PC-9 (cell line): ENCODE data around the gene MYO1E. TPM values are rescaled to one million over a fixed set of nuclear protein-coding genes. Genes with fewer than 3 reads are reported as not detected.

Experiments used
- BruUV-seq: library from RNA; stranded (reverse); fragments of 400-500 nt; replicated peaks from 2 replicates; lab custom pipeline; 2021; lab: Mats Ljungman, UMichigan
- CTCF ChIA-PET: fragments of 300-600 bp; sonication (Branson Sonifier 250); formaldehyde crosslinking; loops from one replicate; lab custom pipeline; 2022; ENCODE audit warnings: antibody characterized with exemption; lab: Charles Lee
- POLR2A ChIA-PET: fragments of 300-600 bp; sonication (Branson Sonifier 250); formaldehyde crosslinking; loops from one replicate; lab custom pipeline; 2022; ENCODE audit warnings: antibody characterized with exemption; ENCODE audit not compliant: unreplicated experiment; lab: Charles Lee
- DNase-seq, 2 experiments: peaks; one replicate each; pipeline versions ENCODE4 v3.0.0 to v3.0.0-alpha.2; 2015 to 2022; ENCODE audit warnings: mixed read lengths in 1 of 2
- H2AFZ ChIP-seq: fragments of 200-600 bp; sonication (generic); 2 replicates; pipeline ENCODE4 v1.8.1; 2017; ENCODE audit warnings: antibody characterized with exemption
- H3F3A ChIP-seq: fragments of 200-600 bp; sonication (generic); 2 replicates; pipeline ENCODE4 v1.8.1; 2017; ENCODE audit warnings: antibody characterized with exemption, mild to moderate bottlenecking, low read depth; ENCODE audit not compliant: insufficient read depth
- H3K27ac ChIP-seq: fragments of 200-600 bp; sonication (generic); 2 replicates; pipeline ENCODE4 v1.6.1; 2016; ENCODE audit warnings: mixed run types
- H3K27me3 ChIP-seq: fragments of 200-600 bp; sonication (generic); 2 replicates; pipeline ENCODE4 v1.6.1; 2016; ENCODE audit warnings: low read depth, mixed run types; ENCODE audit not compliant: insufficient read depth
- H3K36me3 ChIP-seq: fragments of 200-600 bp; sonication (generic); 2 replicates; pipeline ENCODE4 v1.6.1; 2016; ENCODE audit warnings: low read depth, mixed run types
- H3K4me1 ChIP-seq: fragments of 200-600 bp; sonication (generic); replicated peaks from 2 replicates; pipeline ENCODE4 v1.6.1; 2016; ENCODE audit warnings: mixed run types; ENCODE audit not compliant: insufficient read depth
- H3K4me2 ChIP-seq: fragments of 200-600 bp; sonication (generic); 2 replicates; pipeline ENCODE4 v1.6.1; 2017; ENCODE audit warnings: mixed run types
- H3K4me3 ChIP-seq: fragments of 200-600 bp; sonication (generic); 2 replicates; pipeline ENCODE4 v1.6.1; 2016; ENCODE audit warnings: mixed run types
- H3K79me2 ChIP-seq: fragments of 200-600 bp; sonication (generic); 2 replicates; pipeline ENCODE4 v1.6.1; 2017; ENCODE audit warnings: low read depth, mixed run types
- H3K9me2 ChIP-seq: fragments of 200-600 bp; sonication (generic); 2 replicates; pipeline ENCODE4 v1.8.1; 2017; ENCODE audit warnings: mild to moderate bottlenecking; ENCODE audit not compliant: insufficient read depth
- H3K9me3 ChIP-seq: fragments of 200-600 bp; sonication (generic); 2 replicates; pipeline ENCODE4 v1.8.1; 2016; ENCODE audit warnings: low read depth; ENCODE audit not compliant: insufficient read depth
- H4K20me1 ChIP-seq: fragments of 200-600 bp; sonication (generic); 2 replicates; pipeline ENCODE4 v1.8.1; 2017; ENCODE audit not compliant: insufficient read depth
- EZH2 ChIP-seq: fragments of 200-600 bp; sonication (generic); IDR thresholded peaks from 2 replicates; pipeline ENCODE4 v1.8.0; 2017; ENCODE audit warnings: antibody characterized with exemption, low read depth
- intact Hi-C: fragments of 100-400 bp; cut with micrococcal nuclease; formaldehyde crosslinking; loops from one replicate; pipeline ENCODE4 v1.10.0; 2022; ENCODE audit not compliant: unreplicated experiment
- total RNA-seq: library from RNA; stranded (reverse); gene quantifications from 2 replicates; pipeline ENCODE4 v1.2.3, GENCODE V29; 2021
- TF ChIP-seq, protein P1 (sequence below): fragments of 200-600 bp; sonication (generic); conservative IDR thresholded peaks from 2 replicates; pipeline ENCODE4 v1.6.1; 2017; ENCODE audit warnings: mixed run types, antibody characterized with exemption, mild to moderate bottlenecking, moderate library complexity

MYO1E gene
- total RNA-seq, 1 experiment from 2014 or later: 156 TPM

DNA sequence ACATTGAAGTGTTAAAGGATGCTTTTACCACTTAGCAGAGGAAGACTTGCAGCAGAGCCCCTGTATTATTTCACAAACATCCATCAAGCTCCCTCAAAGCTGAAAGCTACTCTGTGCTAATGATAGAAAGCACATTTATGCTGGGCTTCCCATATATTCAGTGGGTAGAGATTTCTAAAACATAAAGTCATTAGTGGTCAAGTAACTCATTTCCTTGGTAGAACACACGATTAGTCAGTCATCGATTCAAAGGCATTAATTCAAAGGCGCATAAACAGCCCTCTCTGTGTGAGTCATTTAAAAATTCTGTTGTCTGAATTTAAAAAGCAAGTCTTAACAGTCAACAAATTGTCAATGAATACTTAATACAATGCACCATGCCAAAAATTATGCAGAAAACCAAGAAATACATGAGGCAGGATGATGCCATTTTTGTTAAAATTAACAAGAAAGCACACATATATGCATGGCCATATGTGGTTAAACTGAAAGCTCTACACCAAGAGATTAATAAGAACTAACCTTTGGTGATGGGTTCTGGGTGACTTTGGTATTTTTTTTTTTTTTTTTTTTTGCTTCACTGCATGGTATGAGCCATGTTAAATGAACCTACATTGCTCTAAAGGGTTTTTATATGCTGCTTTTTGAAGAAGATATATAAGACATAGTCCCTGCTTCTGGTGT, 104.4 kb downstream of the MYO1E start:
- intact Hi-C loops: no loop called here
- H3K9me2 ChIP-seq: no peaks in the 10 kb centered on the region
- H2AFZ ChIP-seq: no peak overlapping the region
- H3K4me1 ChIP-seq: peaks cover 36% of the 10 kb centered on the region
- no peaks in the 10 kb centered on the region for H3K9me3 ChIP-seq
- CTCF ChIA-PET: interaction anchor here (0.6 kb wide), 1 partner anchor 15 kb away, joined by 6 read pairs; no protein-coding TSS in a partner anchor
- no TSS peak for BruUV-seq
- TF ChIP-seq, protein P1, sequence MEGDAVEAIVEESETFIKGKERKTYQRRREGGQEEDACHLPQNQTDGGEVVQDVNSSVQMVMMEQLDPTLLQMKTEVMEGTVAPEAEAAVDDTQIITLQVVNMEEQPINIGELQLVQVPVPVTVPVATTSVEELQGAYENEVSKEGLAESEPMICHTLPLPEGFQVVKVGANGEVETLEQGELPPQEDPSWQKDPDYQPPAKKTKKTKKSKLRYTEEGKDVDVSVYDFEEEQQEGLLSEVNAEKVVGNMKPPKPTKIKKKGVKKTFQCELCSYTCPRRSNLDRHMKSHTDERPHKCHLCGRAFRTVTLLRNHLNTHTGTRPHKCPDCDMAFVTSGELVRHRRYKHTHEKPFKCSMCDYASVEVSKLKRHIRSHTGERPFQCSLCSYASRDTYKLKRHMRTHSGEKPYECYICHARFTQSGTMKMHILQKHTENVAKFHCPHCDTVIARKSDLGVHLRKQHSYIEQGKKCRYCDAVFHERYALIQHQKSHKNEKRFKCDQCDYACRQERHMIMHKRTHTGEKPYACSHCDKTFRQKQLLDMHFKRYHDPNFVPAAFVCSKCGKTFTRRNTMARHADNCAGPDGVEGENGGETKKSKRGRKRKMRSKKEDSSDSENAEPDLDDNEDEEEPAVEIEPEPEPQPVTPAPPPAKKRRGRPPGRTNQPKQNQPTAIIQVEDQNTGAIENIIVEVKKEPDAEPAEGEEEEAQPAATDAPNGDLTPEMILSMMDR: no peak
- no peak for TF ChIP-seq EZH2
- peak in 1 of 2 experiments; percentile 55 for DNase-seq
- peak overlapping the region; percentile 24; the same call in 1 of the 2 replicates for H3K4me3 ChIP-seq
- no peaks in the 10 kb centered on the region for H3K27me3 ChIP-seq
- POLR2A ChIA-PET: interaction anchor here (0.6 kb wide), 2 partner anchors 16 to 32 kb away, joined by 3 to 11 read pairs; no protein-coding TSS in a partner anchor
- no peaks in the 10 kb centered on the region for H4K20me1 ChIP-seq
- peaks cover 5% of the 10 kb centered on the region for H3K36me3 ChIP-seq
- H3F3A ChIP-seq: peaks cover 41% of the 10 kb centered on the region
- peak overlapping the region; percentile 89 for H3K27ac ChIP-seq
- H3K79me2 ChIP-seq: peaks cover 70% of the 10 kb centered on the region
- H3K4me2 ChIP-seq: peak overlapping the region; percentile 48

DNA sequence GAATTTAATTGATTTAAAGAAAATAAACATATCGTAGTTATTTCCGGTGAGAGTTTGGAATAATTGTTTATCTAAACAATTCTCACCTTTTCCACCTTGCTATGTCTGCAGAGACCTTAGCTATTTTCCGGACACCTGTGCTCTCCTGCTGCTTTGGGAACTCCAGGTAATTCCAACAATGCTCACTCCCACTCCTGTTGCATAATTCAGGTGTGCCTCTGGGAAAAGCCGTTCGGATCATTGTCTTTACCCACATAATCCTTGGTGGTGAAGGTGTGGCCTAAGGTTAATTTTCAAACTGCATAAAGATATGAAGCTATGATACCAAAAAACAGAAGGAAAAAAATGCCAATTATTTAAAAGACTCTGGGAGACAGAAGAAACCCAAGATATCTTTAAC, 106.6 kb downstream of the MYO1E start:
- no peaks in the 10 kb centered on the region for H4K20me1 ChIP-seq
- no peak overlapping the region for H3K4me3 ChIP-seq
- no peaks in the 10 kb centered on the region for H3K27me3 ChIP-seq
- H3K4me1 ChIP-seq: peaks cover 31% of the 10 kb centered on the region
- H3K9me3 ChIP-seq: no peaks in the 10 kb centered on the region
- BruUV-seq: no TSS peak
- intact Hi-C loops: no loop called here
- H3F3A ChIP-seq: peaks cover 32% of the 10 kb centered on the region
- ChIA-PET CTCF (interaction anchor here (0.7 kb wide), 1 partner anchor 327 kb away, joined by 4 read pairs; no protein-coding TSS in a partner anchor), POLR2A (interaction anchor here (0.6 kb wide), 2 partner anchors 30 to 130 kb away, joined by 4 to 6 read pairs; no protein-coding TSS in a partner anchor)
- no peak for DNase-seq
- no peaks in the 10 kb centered on the region for H3K36me3 ChIP-seq
- H3K9me2 ChIP-seq: no peaks in the 10 kb centered on the region
- H3K79me2 ChIP-seq: peaks cover 49% of the 10 kb centered on the region
- H3K4me2 ChIP-seq: no peak overlapping the region
- no peak overlapping the region for H2AFZ ChIP-seq
- TF ChIP-seq EZH2: no peak
- TF ChIP-seq, protein P1: no peak
- no peak overlapping the region for H3K27ac ChIP-seq

DNA sequence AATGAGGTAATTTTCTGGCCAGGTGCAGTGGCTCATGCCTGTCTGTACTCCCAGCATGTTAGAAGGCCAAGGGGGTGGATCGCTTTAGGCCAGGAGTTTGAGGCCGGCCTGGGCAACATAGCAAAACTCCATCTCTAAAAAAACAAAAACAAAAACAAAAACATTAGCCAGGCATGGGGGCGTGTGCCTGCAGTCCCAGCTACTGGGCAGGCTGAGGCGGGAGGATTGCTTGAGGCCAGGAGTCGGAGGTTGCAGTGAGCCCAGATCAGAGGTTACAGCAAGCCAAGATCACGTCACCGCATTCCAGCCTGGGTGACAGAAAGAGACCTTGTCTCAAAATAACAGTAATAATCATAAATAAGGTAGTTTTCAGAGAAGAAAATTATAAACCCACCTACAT, 110.4 kb downstream of the MYO1E start:
- Histone ChIP-seq H3K9me3 (no peaks in the 10 kb centered on the region), H2AFZ (no peak overlapping the region), H3K27me3 (no peaks in the 10 kb centered on the region), H3K79me2 (peaks cover 32% of the 10 kb centered on the region), H4K20me1 (no peaks in the 10 kb centered on the region), H3F3A (peaks cover 26% of the 10 kb centered on the region), H3K9me2 (no peaks in the 10 kb centered on the region), H3K4me2 (no peak overlapping the region), H3K4me3 (no peak overlapping the region), H3K4me1 (peaks cover 22% of the 10 kb centered on the region), H3K27ac (no peak overlapping the region), H3K36me3 (peaks cover 7% of the 10 kb centered on the region; the same call in 1 of the 2 replicates)
- intact Hi-C loops: no loop called here
- CTCF ChIA-PET: no interaction called here
- DNase-seq: no peak
- BruUV-seq: no TSS peak
- POLR2A ChIA-PET: no interaction called here
- TF ChIP-seq, protein P1: no peak
- no peak for TF ChIP-seq EZH2
